SU-DHL-6 (cell line): ENCODE measurements around the gene YBX1.

Experiments
- H2AFZ ChIP-seq: fragments of 200-600 bp; sonication (generic); 2 replicates; pipeline ENCODE4 v1.6.1; 2014; ENCODE audit warnings: low read depth, mild to moderate bottlenecking, moderate library complexity, mixed read lengths, antibody characterized with exemption, low read length; ENCODE audit not compliant: severe bottlenecking
- H3F3A ChIP-seq: fragments of 200-600 bp; shearing (Covaris generic); 2 replicates; pipeline ENCODE4 v1.6.0; 2016; ENCODE audit warnings: antibody characterized with exemption, mild to moderate bottlenecking; ENCODE audit not compliant: insufficient read depth
- H3K27ac ChIP-seq: fragments of 200-600 bp; sonication (generic); 2 replicates; pipeline ENCODE4 v1.5.1; 2016; ENCODE audit warnings: low read depth, mild to moderate bottlenecking, low read length, moderate library complexity, mixed read lengths
- H3K27me3 ChIP-seq: fragments of 200-600 bp; sonication (generic), shearing (Covaris generic); 2 replicates; pipeline ENCODE4 v1.6.0; 2014; ENCODE audit warnings: mild to moderate bottlenecking, low read length
- H3K36me3 ChIP-seq: fragments of 200-600 bp; sonication (generic); 2 replicates; pipeline ENCODE4 v1.6.1; 2014; ENCODE audit warnings: mild to moderate bottlenecking, low read length, mixed read lengths
- H3K4me2 ChIP-seq: fragments of 300-600, 200-600 bp; shearing (Covaris generic), sonication (generic); 2 replicates; pipeline ENCODE4 v1.6.0; 2014; ENCODE audit warnings: low read length, low read depth, mild to moderate bottlenecking; ENCODE audit not compliant: poor library complexity, severe bottlenecking
- H3K4me3 ChIP-seq: fragments of 200-600 bp; sonication (generic); 2 replicates; pipeline ENCODE4 v1.5.1; 2014; ENCODE audit warnings: antibody characterized with exemption, low read length, mild to moderate bottlenecking, mixed read lengths; ENCODE audit not compliant: insufficient read depth, poor library complexity, severe bottlenecking
- H3K79me2 ChIP-seq: fragments of 200-600 bp; sonication (generic); 2 replicates; pipeline ENCODE4 v1.6.1; 2014; ENCODE audit warnings: mild to moderate bottlenecking, low read length, moderate library complexity; ENCODE audit not compliant: insufficient read depth
- H3K9ac ChIP-seq: fragments of 200-600 bp; sonication (generic); 2 replicates; pipeline ENCODE4 v1.7.0; 2014; ENCODE audit warnings: mild to moderate bottlenecking, low read length
- H3K9me2 ChIP-seq: fragments of 200-600 bp; sonication (generic); replicated peaks from 2 replicates; pipeline ENCODE4 v1.6.1; 2014; ENCODE audit warnings: low read length; ENCODE audit not compliant: insufficient read depth
- H3K9me3 ChIP-seq: fragments of 200-600 bp; sonication (generic); 2 replicates; pipeline ENCODE4 v1.6.1; 2014; ENCODE audit warnings: low read length, mixed read lengths; ENCODE audit not compliant: insufficient read depth
- H4K20me1 ChIP-seq: fragments of 200-600 bp; sonication (generic); 2 replicates; pipeline ENCODE4 v1.6.1; 2014; ENCODE audit warnings: low read depth, mild to moderate bottlenecking, antibody characterized with exemption, low read length, moderate library complexity, mixed read lengths
- EZH2phosphoT487 ChIP-seq: fragments of 200-600 bp; sonication (generic), shearing (Covaris generic); conservative IDR thresholded peaks from 2 replicates; pipeline ENCODE4 v1.6.1; 2018; ENCODE audit warnings: mild to moderate bottlenecking, antibody characterized with exemption, low read length, moderate library complexity, mixed read lengths
- TF ChIP-seq, protein P1 (sequence below): fragments of 200-600 bp; sonication (generic); IDR thresholded peaks from one replicate; pipeline ENCODE4 v1.5.1; 2017; ENCODE audit warnings: antibody characterized with exemption, mild to moderate bottlenecking, low read length, moderate library complexity; ENCODE audit not compliant: insufficient read depth, poor library complexity, severe bottlenecking

The YBX1 gene

DNA sequence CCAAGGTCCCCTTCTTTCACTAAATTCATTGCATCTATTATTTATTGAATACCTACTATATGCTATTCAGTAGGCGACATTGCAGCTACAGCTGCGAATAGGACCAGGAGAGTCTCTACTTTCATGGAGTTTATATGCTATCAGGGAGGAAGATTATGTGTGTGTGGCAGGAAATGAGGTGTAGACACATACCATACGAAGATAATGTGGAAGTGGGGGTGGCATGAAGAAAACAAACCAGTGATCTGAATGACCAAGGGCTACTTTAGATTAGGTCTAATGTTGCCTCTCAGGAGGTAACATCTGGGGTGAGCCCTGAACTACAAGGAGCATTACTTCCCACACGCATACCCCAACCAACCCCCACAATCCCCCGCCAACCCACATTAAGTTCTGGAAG is 25.0 kb upstream of the YBX1 start:
- peak overlapping the region; percentile 80 for H3K9ac ChIP-seq
- no peaks in the 10 kb centered on the region for H3K27me3 ChIP-seq
- peak overlapping the region; percentile 80 for H3K4me2 ChIP-seq
- no peaks in the 10 kb centered on the region for H3K9me3 ChIP-seq
- TF ChIP-seq, protein P1, sequence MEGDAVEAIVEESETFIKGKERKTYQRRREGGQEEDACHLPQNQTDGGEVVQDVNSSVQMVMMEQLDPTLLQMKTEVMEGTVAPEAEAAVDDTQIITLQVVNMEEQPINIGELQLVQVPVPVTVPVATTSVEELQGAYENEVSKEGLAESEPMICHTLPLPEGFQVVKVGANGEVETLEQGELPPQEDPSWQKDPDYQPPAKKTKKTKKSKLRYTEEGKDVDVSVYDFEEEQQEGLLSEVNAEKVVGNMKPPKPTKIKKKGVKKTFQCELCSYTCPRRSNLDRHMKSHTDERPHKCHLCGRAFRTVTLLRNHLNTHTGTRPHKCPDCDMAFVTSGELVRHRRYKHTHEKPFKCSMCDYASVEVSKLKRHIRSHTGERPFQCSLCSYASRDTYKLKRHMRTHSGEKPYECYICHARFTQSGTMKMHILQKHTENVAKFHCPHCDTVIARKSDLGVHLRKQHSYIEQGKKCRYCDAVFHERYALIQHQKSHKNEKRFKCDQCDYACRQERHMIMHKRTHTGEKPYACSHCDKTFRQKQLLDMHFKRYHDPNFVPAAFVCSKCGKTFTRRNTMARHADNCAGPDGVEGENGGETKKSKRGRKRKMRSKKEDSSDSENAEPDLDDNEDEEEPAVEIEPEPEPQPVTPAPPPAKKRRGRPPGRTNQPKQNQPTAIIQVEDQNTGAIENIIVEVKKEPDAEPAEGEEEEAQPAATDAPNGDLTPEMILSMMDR: no peak
- TF ChIP-seq EZH2phosphoT487: no peak
- peak overlapping the region; percentile 74 for H2AFZ ChIP-seq
- peak overlapping the region; percentile 84 for H3K4me3 ChIP-seq
- no peak overlapping the region for H3K27ac ChIP-seq
- H4K20me1 ChIP-seq: no peaks in the 10 kb centered on the region
- peaks cover 36% of the 10 kb centered on the region for H3K79me2 ChIP-seq
- H3F3A ChIP-seq: peaks cover 6% of the 10 kb centered on the region; the same call in 1 of the 2 replicates
- H3K36me3 ChIP-seq: peaks cover 16% of the 10 kb centered on the region
- no peaks in the 10 kb centered on the region for H3K9me2 ChIP-seq

DNA sequence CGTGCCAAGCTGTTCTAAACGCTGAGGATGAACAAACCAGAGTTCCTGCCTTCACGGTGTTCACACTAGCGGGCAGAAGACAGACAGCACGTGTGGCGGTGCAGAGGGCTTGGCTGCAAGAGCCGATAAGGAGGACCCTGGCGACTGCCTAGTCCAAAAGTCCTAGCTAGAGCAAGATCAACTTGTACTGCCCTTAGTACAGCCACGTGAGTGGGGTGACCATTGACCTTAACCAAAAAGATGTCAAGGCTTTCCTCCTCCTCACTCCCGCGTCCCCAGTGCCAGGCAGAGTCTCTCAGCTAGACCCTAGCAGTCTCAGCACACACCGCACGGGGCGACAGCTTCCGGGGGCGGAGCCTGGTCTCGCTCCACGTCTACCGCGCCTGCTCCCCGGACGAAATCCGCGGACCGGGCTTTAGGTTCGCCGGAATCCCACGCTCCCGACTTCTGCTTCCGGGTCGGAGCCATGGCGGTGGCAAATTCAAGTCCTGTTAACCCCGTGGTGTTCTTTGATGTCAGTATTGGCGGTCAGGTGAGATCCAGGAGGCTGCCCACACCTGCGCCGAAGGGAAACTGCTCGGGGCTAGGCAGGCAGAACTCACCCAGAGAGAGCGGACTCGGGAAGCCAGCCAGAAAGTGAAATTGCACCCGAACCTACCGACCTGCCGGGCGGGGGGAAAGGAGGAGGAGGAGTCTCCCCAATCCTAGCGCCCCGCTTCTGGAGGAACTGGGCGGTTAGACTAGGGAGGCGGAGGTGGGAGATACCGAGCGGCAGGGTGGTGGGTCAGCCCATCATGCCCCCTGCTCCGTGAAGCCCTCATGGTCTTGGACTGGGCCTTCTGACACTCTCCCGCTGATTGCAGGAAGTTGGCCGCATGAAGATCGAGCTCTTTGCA is 24.0 kb upstream of the YBX1 start, which contains the start of gene PPIH:
Gene PPIH, plus strand, starts transcription at position 443 of the 896 bp plus-strand sequence. Its CDS starts 24 bp downstream, at position 467.
- H3K27me3 ChIP-seq: no peaks in the 10 kb centered on the region
- no peaks in the 10 kb centered on the region for H3K9me3 ChIP-seq
- H2AFZ ChIP-seq: peak within 1 kb of the TSS; percentile 74
- TF ChIP-seq, protein P1: no peak
- no peak for TF ChIP-seq EZH2phosphoT487
- H3K9ac ChIP-seq: peak within 1 kb of the TSS; percentile 80
- no peaks in the 10 kb centered on the region for H3K9me2 ChIP-seq
- peak within 1 kb of the TSS; percentile 84 for H3K4me3 ChIP-seq
- H3K27ac ChIP-seq: peak within 1 kb of the TSS; percentile 30
- no peaks in the 10 kb centered on the region for H4K20me1 ChIP-seq
- peaks cover 6% of the 10 kb centered on the region; the same call in 1 of the 2 replicates for H3F3A ChIP-seq
- H3K36me3 ChIP-seq: peaks cover 23% of the 10 kb centered on the region
- H3K79me2 ChIP-seq: peaks cover 38% of the 10 kb centered on the region
- H3K4me2 ChIP-seq: peak within 1 kb of the TSS; percentile 80

DNA sequence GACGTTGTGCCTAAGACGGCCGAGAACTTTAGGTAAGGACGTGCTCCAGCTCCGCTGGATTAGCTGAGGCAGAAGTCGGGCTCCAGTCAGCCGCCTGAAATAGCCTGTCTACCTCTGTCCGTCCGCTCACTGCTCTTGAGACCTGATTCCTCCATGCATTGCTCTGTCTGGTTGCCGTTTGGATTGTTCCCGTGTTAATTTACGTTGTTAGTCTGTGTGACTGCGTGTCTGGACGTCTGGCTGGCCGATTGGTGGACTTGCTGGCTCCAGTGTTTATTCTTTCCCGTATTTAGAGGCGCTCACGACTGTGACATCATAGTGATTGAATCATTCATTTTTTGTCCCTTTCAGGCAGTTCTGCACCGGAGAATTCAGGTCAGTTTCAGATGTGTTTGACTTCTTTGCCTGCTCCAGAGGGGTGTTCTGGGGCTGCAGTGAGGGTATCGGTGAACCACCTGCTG is 23.3 kb upstream of the YBX1 start:
- Histone ChIP-seq H3K9me2 (no peaks in the 10 kb centered on the region), H3K27ac (peak overlapping the region; percentile 30), H4K20me1 (no peaks in the 10 kb centered on the region), H3K79me2 (peaks cover 41% of the 10 kb centered on the region), H3K9me3 (no peaks in the 10 kb centered on the region), H3K27me3 (no peaks in the 10 kb centered on the region), H3F3A (peaks cover 6% of the 10 kb centered on the region; the same call in 1 of the 2 replicates), H2AFZ (peak overlapping the region; percentile 74), H3K4me3 (peak overlapping the region; percentile 84), H3K9ac (peak overlapping the region; percentile 80), H3K4me2 (peak overlapping the region; percentile 80), H3K36me3 (peaks cover 27% of the 10 kb centered on the region)
- TF ChIP-seq EZH2phosphoT487: no peak
